ENCODE measurements around the gene ATRN. TPM values are rescaled to one million over a fixed set of nuclear protein-coding genes. Genes with fewer than 3 reads are reported as not detected.
"Not testable (repeated sequence)": the region's sequence is repeated elsewhere in the genome, so short reads cannot be mapped to it uniquely, and the experiment has no call there.

Gene ATRN
- total and polyA plus RNA-seq, 4 experiments from 2014 or later, result 4.0 to 12.5 (median 10.1) TPM

DNA sequence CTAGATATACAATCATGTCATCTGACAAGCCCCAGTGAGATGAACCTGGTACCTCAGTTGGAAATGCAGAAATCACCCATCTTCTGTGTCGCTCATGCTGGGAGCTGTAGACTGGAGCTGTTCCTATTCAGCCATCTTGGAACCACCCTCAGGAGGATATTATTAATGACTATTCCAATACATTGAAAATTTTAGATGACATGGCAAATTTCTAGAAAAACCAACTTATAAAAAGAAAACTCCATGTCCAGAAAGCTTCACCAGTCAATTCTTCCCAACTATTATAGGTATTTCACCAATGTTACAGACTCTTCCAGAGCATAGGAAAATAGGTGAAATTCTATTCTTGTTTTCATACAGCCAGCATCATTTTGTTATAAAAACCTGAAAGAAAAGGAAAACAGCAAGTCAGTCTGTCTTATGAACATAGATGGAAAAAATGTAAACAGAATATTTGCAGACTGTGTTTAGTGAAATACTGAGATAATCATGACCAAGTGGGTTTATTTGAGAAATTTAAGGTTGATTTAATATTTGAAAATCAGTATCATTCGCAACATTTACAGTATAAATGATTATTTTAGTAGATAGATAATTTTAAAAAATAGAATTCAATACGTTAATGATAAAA, 43.3 kb downstream of the ATRN start:
- Histone ChIP-seq H3K9me3 (ENCODE audit: control insufficient read depth in 1 of 2, low read length in 2 of 2) (no peaks in the 10 kb centered on the region), H3K4me3 (ENCODE audit: low read length in 2 of 2) (no peak overlapping the region), H3K27ac (ENCODE audit: low read depth, low read length) (no peak overlapping the region), H3K27me3 (ENCODE audit: insufficient read depth, low read length) (no peaks in the 10 kb centered on the region), H3K36me3 (ENCODE audit: insufficient read depth, low read length) (no peaks in the 10 kb centered on the region), H3K4me1 (ENCODE audit: insufficient read depth, low read length) (no peaks in the 10 kb centered on the region)
- no peak overlapping the region for H3K27ac Mint-ChIP-seq
- H3K9me3 Mint-ChIP-seq, result peaks cover 0 to 3% (median 1%) of the 10 kb centered on the region in 8 donors
- ChIA-PET POLR2A (ENCODE audit: partially characterized antibody) (no interaction called here), CTCF (ENCODE audit: partially characterized antibody) (no interaction called here)
- peaks cover 0 to 5% (median 0%) of the 10 kb centered on the region in 4 donors for H3K4me1 Mint-ChIP-seq
- no peak for DNase-seq
- H3K4me3 Mint-ChIP-seq, result no peak overlapping the region
- H3K36me3 Mint-ChIP-seq, result peaks cover 0 to 3% of the 10 kb centered on the region in 2 donors
- intact Hi-C loops (cut with micrococcal nuclease), result no loop called here
- no peaks in the 10 kb centered on the region for H3K27me3 Mint-ChIP-seq

DNA sequence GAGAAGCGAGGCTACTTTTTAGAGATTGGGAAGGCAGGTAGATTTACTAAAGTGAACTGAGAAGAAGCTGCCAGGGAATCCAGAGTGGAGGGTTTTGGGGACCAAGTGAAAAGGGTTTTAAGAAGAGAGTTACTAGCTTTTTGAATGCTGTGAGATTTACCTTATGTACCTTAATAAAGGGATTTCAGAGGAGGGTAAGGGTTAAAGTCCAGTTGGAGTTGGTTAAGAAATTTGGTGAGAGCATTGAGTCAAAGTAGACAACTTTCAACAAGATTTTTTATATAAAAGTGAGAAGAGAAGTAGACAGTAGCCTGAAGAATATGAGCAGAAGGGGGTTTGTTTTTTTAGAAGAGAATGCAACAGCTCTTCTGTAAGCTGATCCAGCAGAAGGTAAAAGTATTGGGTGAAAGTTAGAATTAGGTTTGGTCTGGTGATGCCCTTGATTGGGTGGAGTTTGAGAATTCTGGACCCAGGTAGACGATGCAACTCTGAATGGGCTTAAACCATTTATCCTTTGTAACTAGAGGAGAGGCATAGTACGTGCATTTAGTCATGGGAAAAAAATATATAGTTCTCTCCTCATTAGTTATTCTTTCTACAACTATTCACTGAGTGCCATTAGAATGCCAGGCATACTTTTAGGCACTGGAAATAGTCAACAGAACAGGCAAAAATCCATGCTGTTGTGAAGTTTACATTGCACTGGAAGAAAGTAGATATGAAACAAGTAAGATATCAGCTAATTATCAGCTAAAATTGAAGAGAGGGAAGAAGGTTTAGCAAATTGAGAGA, 44.8 kb downstream of the ATRN start:
- peaks cover 0 to 7% (median 1%) of the 10 kb centered on the region in 4 donors for H3K4me1 Mint-ChIP-seq
- H3K9me3 ChIP-seq (ENCODE audit: control insufficient read depth in 1 of 2, low read length in 2 of 2), result no peaks in the 10 kb centered on the region
- H3K36me3 Mint-ChIP-seq, result peaks cover 6 to 15% of the 10 kb centered on the region in 2 donors
- H3K36me3 ChIP-seq (ENCODE audit: insufficient read depth, low read length), result no peaks in the 10 kb centered on the region
- no peak overlapping the region for H3K27ac ChIP-seq (ENCODE audit: low read depth, low read length)
- ChIA-PET CTCF (ENCODE audit: partially characterized antibody) (no interaction called here), POLR2A (ENCODE audit: partially characterized antibody) (no interaction called here)
- intact Hi-C loops (cut with micrococcal nuclease), result no loop called here
- DNase-seq, result no peak
- no peak overlapping the region for H3K4me3 ChIP-seq (ENCODE audit: low read length in 2 of 2)
- peaks cover 0 to 10% (median 3%) of the 10 kb centered on the region in 8 donors for H3K9me3 Mint-ChIP-seq
- H3K4me1 ChIP-seq (ENCODE audit: insufficient read depth, low read length), result no peaks in the 10 kb centered on the region
- no peaks in the 10 kb centered on the region for H3K27me3 ChIP-seq (ENCODE audit: insufficient read depth, low read length)
- H3K27ac Mint-ChIP-seq, result no peak overlapping the region
- no peaks in the 10 kb centered on the region for H3K27me3 Mint-ChIP-seq
- peak overlapping the region in 1 of 8 donors; percentile 17 for H3K4me3 Mint-ChIP-seq

DNA sequence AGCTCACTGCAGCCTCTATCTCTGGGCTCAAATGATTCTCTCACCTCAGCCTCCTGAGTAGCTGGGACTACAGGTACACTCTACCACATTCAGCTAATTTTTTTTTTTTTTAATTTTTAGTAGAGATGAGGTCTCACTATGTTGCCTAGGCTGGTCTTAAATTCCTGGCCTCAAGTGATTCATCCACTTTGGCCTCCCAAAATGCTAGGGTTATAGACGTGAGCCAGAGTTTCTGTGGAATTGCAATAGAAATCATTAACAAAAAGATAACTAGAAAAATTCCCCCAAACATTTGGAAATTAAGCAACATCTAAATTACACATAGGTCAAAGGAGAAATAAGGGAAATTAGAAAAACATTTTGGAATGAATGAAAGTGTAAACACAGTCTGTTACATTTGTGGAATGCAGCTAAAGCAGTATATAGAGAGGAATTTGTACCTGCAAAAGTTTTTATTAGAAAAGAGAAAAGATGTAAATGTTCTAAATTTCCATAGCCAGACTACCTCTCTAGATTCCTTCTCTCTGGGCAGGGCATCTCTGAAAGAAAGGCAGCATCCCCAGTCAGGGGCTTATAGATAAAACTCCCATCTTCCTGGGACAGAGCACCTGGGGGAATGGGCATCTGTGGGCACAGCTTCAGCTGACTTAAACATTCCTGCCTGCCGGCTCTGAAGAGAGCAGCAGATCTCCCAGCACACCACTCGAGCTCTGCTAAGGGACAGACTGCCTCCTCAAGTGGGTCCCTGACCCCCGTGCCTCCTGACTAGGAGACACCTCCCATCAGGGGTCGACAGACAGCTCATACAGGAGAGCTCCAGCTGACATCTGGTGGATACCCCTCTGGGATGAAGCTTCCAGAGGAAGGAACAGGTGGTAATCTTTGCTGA, 51.3 kb downstream of the ATRN start:
- Histone ChIP-seq H3K27ac (ENCODE audit: low read depth, low read length) (no peak overlapping the region), H3K9me3 (ENCODE audit: control insufficient read depth in 1 of 2, low read length in 2 of 2) (no peaks in the 10 kb centered on the region), H3K36me3 (ENCODE audit: insufficient read depth, low read length) (no peaks in the 10 kb centered on the region), H3K4me3 (ENCODE audit: low read length in 2 of 2) (no peak overlapping the region), H3K27me3 (ENCODE audit: insufficient read depth, low read length) (no peaks in the 10 kb centered on the region), H3K4me1 (ENCODE audit: insufficient read depth, low read length) (no peaks in the 10 kb centered on the region)
- peaks cover 5 to 29% (median 16%) of the 10 kb centered on the region in 8 donors for H3K9me3 Mint-ChIP-seq
- H3K4me3 Mint-ChIP-seq, result no peak overlapping the region
- intact Hi-C loops (cut with micrococcal nuclease), result no loop called here
- DNase-seq, result no peak
- H3K4me1 Mint-ChIP-seq, result peaks cover 4 to 28% (median 14%) of the 10 kb centered on the region in 4 donors
- no peak overlapping the region for H3K27ac Mint-ChIP-seq
- H3K27me3 Mint-ChIP-seq, result no peaks in the 10 kb centered on the region
- CTCF ChIA-PET (ENCODE audit: partially characterized antibody), result no interaction called here
- POLR2A ChIA-PET (ENCODE audit: partially characterized antibody), result no interaction called here
- peaks cover 11 to 26% of the 10 kb centered on the region in 2 donors for H3K36me3 Mint-ChIP-seq

DNA sequence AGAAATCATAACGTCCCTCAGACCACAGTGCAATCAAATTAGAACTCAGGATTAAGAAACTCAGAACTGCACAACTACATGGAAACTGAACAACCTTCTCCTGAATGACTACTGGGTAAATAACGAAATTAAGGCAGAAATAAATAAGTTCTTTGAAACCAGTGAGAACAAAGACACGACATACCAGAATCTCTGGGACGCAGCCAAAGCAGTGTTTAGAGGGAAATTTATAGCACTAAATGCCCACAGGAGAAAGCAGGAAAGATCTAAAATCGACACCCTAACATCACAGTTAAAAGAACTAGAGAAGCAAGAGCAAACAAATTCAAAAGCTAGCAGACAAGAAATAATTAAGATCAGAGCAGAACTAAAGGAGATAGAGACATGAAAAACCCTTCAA, 53.9 kb downstream of the ATRN start:
- H3K27me3 Mint-ChIP-seq; H3K4me3 Mint-ChIP-seq; POLR2A ChIA-PET (ENCODE audit: partially characterized antibody); intact Hi-C loops (cut with micrococcal nuclease); CTCF ChIA-PET (ENCODE audit: partially characterized antibody); DNase-seq; H3K4me1 ChIP-seq (ENCODE audit: insufficient read depth, low read length); H3K9me3 ChIP-seq (ENCODE audit: control insufficient read depth in 1 of 2, low read length in 2 of 2); H3K27ac Mint-ChIP-seq; H3K27ac ChIP-seq (ENCODE audit: low read depth, low read length); H3K27me3 ChIP-seq (ENCODE audit: insufficient read depth, low read length); H3K4me3 ChIP-seq (ENCODE audit: low read length in 2 of 2); H3K36me3 ChIP-seq (ENCODE audit: insufficient read depth, low read length): not testable (repeated sequence)
- peaks cover 6 to 32% (median 16%) of the 10 kb centered on the region in 4 donors for H3K4me1 Mint-ChIP-seq
- H3K36me3 Mint-ChIP-seq, result peaks cover 8 to 20% of the 10 kb centered on the region in 2 donors
- H3K9me3 Mint-ChIP-seq, result peaks cover 7 to 25% (median 15%) of the 10 kb centered on the region in 8 donors

DNA sequence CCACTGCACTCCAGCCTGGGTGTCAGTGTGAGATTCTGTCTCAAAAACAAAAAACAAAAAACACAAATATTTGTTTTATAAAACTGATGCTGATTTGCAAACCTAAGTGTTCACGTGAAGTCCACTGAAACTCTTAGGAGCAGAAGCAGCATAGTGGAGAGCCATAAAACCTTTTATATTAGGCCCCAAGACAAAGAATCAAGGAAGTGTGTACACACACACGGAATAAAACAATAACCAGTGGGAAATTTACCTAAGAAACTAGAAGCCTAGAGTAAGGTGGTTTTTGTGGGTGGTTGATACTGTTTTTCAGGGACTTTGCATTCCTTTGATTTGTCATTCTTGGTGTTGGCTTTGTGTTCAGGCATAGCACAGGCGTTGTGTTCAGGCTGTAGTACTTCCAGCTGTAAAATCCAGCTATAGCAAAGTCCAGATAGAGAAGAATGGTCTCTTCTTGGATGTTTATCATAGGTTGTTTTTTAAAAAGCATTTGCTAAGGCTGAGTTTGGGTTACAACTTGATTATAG, 61.3 kb downstream of the ATRN start:
- H3K9me3 ChIP-seq (ENCODE audit: control insufficient read depth in 1 of 2, low read length in 2 of 2), result no peaks in the 10 kb centered on the region
- H3K4me1 ChIP-seq (ENCODE audit: insufficient read depth, low read length), result no peaks in the 10 kb centered on the region
- H3K4me1 Mint-ChIP-seq, result peaks cover 2 to 9% (median 6%) of the 10 kb centered on the region in 4 donors
- peaks cover 10 to 12% of the 10 kb centered on the region in 2 donors for H3K36me3 Mint-ChIP-seq
- ChIA-PET POLR2A (ENCODE audit: partially characterized antibody) (no interaction called here), CTCF (ENCODE audit: partially characterized antibody) (no interaction called here)
- no peak for DNase-seq
- no peaks in the 10 kb centered on the region for H3K27me3 ChIP-seq (ENCODE audit: insufficient read depth, low read length)
- no peak overlapping the region for H3K27ac Mint-ChIP-seq
- H3K4me3 ChIP-seq (ENCODE audit: low read length in 2 of 2), result no peak overlapping the region
- no peak overlapping the region for H3K27ac ChIP-seq (ENCODE audit: low read depth, low read length)
- H3K36me3 ChIP-seq (ENCODE audit: insufficient read depth, low read length), result no peaks in the 10 kb centered on the region
- intact Hi-C loops (cut with micrococcal nuclease), result no loop called here
- no peaks in the 10 kb centered on the region for H3K27me3 Mint-ChIP-seq
- H3K4me3 Mint-ChIP-seq, result no peak overlapping the region
- H3K9me3 Mint-ChIP-seq, result peaks cover 0 to 2% (median 0%) of the 10 kb centered on the region in 8 donors

DNA sequence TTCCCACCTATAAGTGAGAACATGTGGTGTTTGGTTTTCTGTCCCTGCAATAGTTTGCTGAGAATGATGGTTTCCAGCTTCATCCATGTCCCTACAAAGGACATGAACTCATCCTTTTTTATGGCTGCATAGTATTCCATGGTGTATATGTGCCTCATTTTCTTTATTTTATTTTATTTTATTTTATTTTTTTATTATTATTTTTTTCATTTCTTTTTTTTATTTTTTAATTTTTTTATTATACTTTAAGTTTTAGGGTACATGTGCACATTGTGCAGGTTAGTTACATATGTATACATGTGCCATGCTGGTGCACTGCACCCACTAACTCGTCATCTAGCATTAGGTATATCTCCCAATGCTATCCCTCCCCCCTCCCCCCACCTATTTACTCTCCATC, 66.9 kb downstream of the ATRN start:
- H3K9me3 Mint-ChIP-seq; H3K27ac ChIP-seq (ENCODE audit: low read depth, low read length); H3K9me3 ChIP-seq (ENCODE audit: control insufficient read depth in 1 of 2, low read length in 2 of 2); intact Hi-C loops (cut with micrococcal nuclease); H3K27me3 Mint-ChIP-seq; H3K4me3 ChIP-seq (ENCODE audit: low read length in 2 of 2); POLR2A ChIA-PET (ENCODE audit: partially characterized antibody); H3K4me3 Mint-ChIP-seq; CTCF ChIA-PET (ENCODE audit: partially characterized antibody); DNase-seq; H3K27ac Mint-ChIP-seq; H3K4me1 Mint-ChIP-seq; H3K36me3 ChIP-seq (ENCODE audit: insufficient read depth, low read length); H3K27me3 ChIP-seq (ENCODE audit: insufficient read depth, low read length); H3K4me1 ChIP-seq (ENCODE audit: insufficient read depth, low read length): not testable (repeated sequence)
- H3K36me3 Mint-ChIP-seq, result peaks cover 33 to 41% of the 10 kb centered on the region in 2 donors

All from CD4-positive, alpha-beta memory T cell (primary cell).